Upper lobe of left lung (tissue), 6 donors: ENCODE results near the gene LRP1. TPM values are rescaled to one million over a fixed set of nuclear protein-coding genes. Genes with fewer than 3 reads are reported as not detected.
A peak's percentile ranks its signal among the peaks of the same experiment; 100 is the strongest.

ENCODE experiments used
- ATAC-seq, 2 donors: fragments of 200-7000 bp; cut with Tn5 transposase; one replicate each; pipeline ENCODE4 v1.9.1; 2022; ENCODE audit warnings: mild to moderate bottlenecking in 2 of 2, moderate library complexity in 2 of 2; ENCODE audit not compliant: low FRiP score in 2 of 2
- DNase-seq, 2 donors: peaks; one replicate each; pipeline ENCODE4 v3.0.0-alpha.2; 2019 to 2020
- H3K27ac ChIP-seq, 4 donors: fragments of 200-600 bp; sonication (generic); one replicate each; pipeline ENCODE4 v1.5.1; 2016 to 2019
- H3K27me3 ChIP-seq, 4 donors: fragments of 200-600 bp; sonication (generic); one replicate each; pipeline ENCODE4 v1.5.1; 2017 to 2019
- H3K36me3 ChIP-seq, 4 donors: fragments of 200-600 bp; sonication (generic); one replicate each; pipeline ENCODE4 v1.5.1; 2016 to 2019
- H3K4me1 ChIP-seq, 4 donors: fragments of 200-600 bp; sonication (generic); one replicate each; pipeline ENCODE4 v1.5.1; 2018 to 2019
- H3K4me3 ChIP-seq, 4 donors: fragments of 200-600 bp; sonication (generic); one replicate each; pipeline ENCODE4 v1.5.1; 2017 to 2019; ENCODE audit warnings: mild to moderate bottlenecking in 2 of 4, moderate library complexity in 1 of 4
- H3K9me3 ChIP-seq, 4 donors: fragments of 200-600 bp; sonication (generic); one replicate each; pipeline ENCODE4 v1.5.1; 2018 to 2019
- CTCF ChIP-seq, 6 experiments: fragments of 450-650 bp in 4 of 6; fragments of 200-600 bp in 2 of 6; sonication (generic) in 2 of 6; IDR thresholded peaks; one replicate each; pipeline ENCODE4 v1.5.1; 2016 to 2019; ENCODE audit warnings: antibody characterized with exemption in 6 of 6
- EP300 ChIP-seq, 4 donors: sonication (generic); formaldehyde crosslinking; IDR thresholded peaks; one replicate each; pipeline ENCODE4 v1.5.1; 2017; ENCODE audit warnings: antibody characterized with exemption in 4 of 4, control low read depth in 2 of 4
- POLR2A ChIP-seq, 4 donors: fragments of 450-650 bp; IDR thresholded peaks; one replicate each; pipeline ENCODE4 v1.5.1; 2016 to 2017; ENCODE audit warnings: antibody characterized with exemption in 4 of 4, mild to moderate bottlenecking in 2 of 4
- POLR2AphosphoS5 ChIP-seq, 2 donors: sonication (generic); formaldehyde crosslinking; IDR thresholded peaks; one replicate each; pipeline ENCODE4 v1.5.1; 2017; ENCODE audit warnings: antibody characterized with exemption in 2 of 2
- WGBS, 2 donors: methylation state at CpG; one replicate each; pipeline ENCODE4 v1.1.5; 2017 to 2018; 5-methylcytosine and 5-hydroxymethylcytosine counted together
- total RNA-seq, 6 donors: library from RNA; depleted of rRNA in 4 of 6; stranded (reverse); fragments of >200 nt in 4 of 6; gene quantifications; one replicate each; pipeline versions ENCODE4 v1.1.0 to v1.2.1, GENCODE V29; 2016 to 2021
- donor health status: DM: no; HTN: no; CAD: no; lungs with moderate emphysema.
- donor health status: DM: no; HTN: yes; CAD: no; lungs with severe emphysema.

LRP1 gene
- total RNA-seq, 6 donors from 2014 or later: 137 to 504 (median 308) TPM

DNA sequence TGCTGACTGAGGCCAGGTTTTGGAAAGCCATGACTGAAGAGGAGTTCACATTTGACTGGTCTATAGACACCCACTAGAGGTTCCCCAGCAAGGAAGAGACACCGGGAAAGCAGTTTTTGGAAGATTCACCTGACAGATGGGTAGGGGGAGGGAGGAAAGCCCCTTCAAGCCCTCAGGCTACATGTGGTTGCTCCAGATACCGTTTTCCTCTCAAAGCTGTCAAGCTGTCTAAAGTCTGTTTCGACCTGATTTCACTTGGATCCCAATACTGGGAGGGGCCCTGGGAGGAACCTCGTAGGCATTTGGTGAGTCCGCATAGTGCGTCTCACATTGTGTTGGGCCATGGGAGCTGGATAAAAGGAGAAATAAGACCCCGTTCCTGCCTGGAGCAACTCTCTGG is 1.7 kb upstream of the LRP1 start:
- Histone ChIP-seq H3K36me3 (no peaks in the 10 kb centered on the region), H3K27ac (peak overlapping the region; percentile 79 to 98 (median 94)), H3K4me3 (peak overlapping the region in 1 of 4 donors; percentile 70), H3K27me3 (peaks cover 0 to 4% (median 0%) of the 10 kb centered on the region in 4 donors), H3K9me3 (no peaks in the 10 kb centered on the region), H3K4me1 (peaks cover 14 to 27% (median 20%) of the 10 kb centered on the region in 4 donors)
- TF ChIP-seq EP300 (IDR thresholded peaks at IDR 0.05) (no peak), POLR2AphosphoS5 (IDR thresholded peaks at IDR 0.05) (no peak), CTCF (IDR thresholded peaks at IDR 0.05) (no peak), POLR2A (IDR thresholded peaks at IDR 0.05) (no peak)
- 32 to 59% methylated on average over 6 to 7 of the region's 7 CpGs for WGBS, 2 donors
- no peak for ATAC-seq
- DNase-seq: no peak

GRCh38 chr12:57127101-57127725 is 1.1 kb upstream of the LRP1 start:
- no peaks in the 10 kb centered on the region for H3K36me3 ChIP-seq
- H3K9me3 ChIP-seq: no peaks in the 10 kb centered on the region
- TF ChIP-seq EP300 (IDR thresholded peaks at IDR 0.05) (peak in 1 of 4 donors; percentile 43), CTCF (IDR thresholded peaks at IDR 0.05) (peak in 4 of 6 experiments; percentile 20 to 50 (median 29)), POLR2A (IDR thresholded peaks at IDR 0.05) (peak in 1 of 4 donors; percentile 44), POLR2AphosphoS5 (IDR thresholded peaks at IDR 0.05) (peak in 1 of 2 donors; percentile 61)
- peak overlapping the region; percentile 79 to 98 (median 94) for H3K27ac ChIP-seq
- DNase-seq: peak in 1 of 2 donors; percentile 92
- WGBS, 2 donors: 2 to 3% methylated on average over 16 to 26 of the region's 26 CpGs
- ATAC-seq: peak; percentile 53 to 79
- H3K4me1 ChIP-seq: peaks cover 18 to 34% (median 26%) of the 10 kb centered on the region in 4 donors
- peaks cover 0 to 4% (median 0%) of the 10 kb centered on the region in 4 donors for H3K27me3 ChIP-seq
- peak overlapping the region; percentile 51 to 80 (median 70) for H3K4me3 ChIP-seq

DNA sequence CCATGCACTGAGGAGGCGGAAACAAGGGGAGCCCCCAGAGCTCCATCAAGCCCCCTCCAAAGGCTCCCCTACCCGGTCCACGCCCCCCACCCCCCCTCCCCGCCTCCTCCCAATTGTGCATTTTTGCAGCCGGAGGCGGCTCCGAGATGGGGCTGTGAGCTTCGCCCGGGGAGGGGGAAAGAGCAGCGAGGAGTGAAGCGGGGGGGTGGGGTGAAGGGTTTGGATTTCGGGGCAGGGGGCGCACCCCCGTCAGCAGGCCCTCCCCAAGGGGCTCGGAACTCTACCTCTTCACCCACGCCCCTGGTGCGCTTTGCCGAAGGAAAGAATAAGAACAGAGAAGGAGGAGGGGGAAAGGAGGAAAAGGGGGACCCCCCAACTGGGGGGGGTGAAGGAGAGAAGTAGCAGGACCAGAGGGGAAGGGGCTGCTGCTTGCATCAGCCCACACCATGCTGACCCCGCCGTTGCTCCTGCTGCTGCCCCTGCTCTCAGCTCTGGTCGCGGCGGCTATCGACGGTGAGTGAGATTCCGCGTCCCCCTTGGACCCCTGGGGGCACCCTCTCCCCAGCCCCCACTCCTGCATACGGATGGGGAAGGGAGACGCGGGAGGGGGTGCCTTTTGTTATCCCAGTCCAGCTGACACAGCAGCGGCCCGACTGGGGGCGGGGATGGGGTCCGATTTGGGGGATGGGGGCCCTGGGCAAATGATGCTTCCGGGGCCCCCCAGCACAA is 400 bp downstream of the LRP1 start:
- Histone ChIP-seq H3K27me3 (peaks cover 0 to 4% (median 0%) of the 10 kb centered on the region in 4 donors), H3K27ac (peak overlapping the region; percentile 79 to 98 (median 94)), H3K36me3 (no peaks in the 10 kb centered on the region), H3K4me1 (peaks cover 21 to 40% (median 36%) of the 10 kb centered on the region in 4 donors), H3K4me3 (peak overlapping the region; percentile 51 to 80 (median 70)), H3K9me3 (no peaks in the 10 kb centered on the region)
- 6 to 21% methylated on average over 21 to 34 of the region's 35 CpGs for WGBS, 2 donors
- DNase-seq: no peak
- TF ChIP-seq EP300 (IDR thresholded peaks at IDR 0.05) (no peak), POLR2AphosphoS5 (IDR thresholded peaks at IDR 0.05) (no peak), POLR2A (IDR thresholded peaks at IDR 0.05) (no peak), CTCF (IDR thresholded peaks at IDR 0.05) (no peak)
- ATAC-seq: no peak

DNA sequence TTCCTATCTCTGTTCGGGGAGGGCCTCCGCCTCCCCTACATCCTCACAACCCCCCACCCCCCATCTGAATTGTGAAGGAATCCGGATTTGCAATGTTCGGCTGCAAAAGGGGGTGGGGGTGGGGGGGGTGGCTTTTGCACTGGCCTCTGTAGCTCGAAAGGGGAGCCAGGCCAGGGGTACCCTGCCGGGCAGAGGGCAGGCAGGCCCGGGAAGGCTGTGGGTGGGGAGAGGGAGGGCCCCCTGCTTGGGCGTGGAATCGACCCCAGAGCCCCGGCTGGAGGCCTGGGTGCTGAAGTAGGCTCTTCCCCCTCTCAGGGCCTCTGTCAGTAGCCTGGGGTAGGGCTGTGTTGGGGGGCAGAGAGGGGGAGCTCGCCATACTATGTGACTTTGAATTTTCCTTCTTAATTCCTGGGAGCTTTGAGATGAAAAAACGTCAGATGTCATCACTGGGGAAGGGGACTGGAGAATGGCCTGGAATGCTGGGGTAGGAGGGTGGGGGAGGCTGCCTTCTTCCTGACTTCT is 1.1 kb downstream of the LRP1 start:
- WGBS, 2 donors: 18 to 46% methylated on average over 7 to 12 of the region's 12 CpGs
- H3K27me3 ChIP-seq: peaks cover 0 to 4% (median 0%) of the 10 kb centered on the region in 4 donors

More for the DNA sequence above, 1.1 kb downstream of the LRP1 start:
- DNase-seq: no peak
- H3K4me1 ChIP-seq: peaks cover 21 to 41% (median 37%) of the 10 kb centered on the region in 4 donors
- H3K9me3 ChIP-seq: no peaks in the 10 kb centered on the region
- ATAC-seq: no peak
- H3K27ac ChIP-seq: peak overlapping the region; percentile 79 to 98 (median 94)
- TF ChIP-seq POLR2AphosphoS5 (IDR thresholded peaks at IDR 0.05): no peak
- no peak for TF ChIP-seq CTCF (IDR thresholded peaks at IDR 0.05)
- TF ChIP-seq POLR2A (IDR thresholded peaks at IDR 0.05): no peak
- TF ChIP-seq EP300 (IDR thresholded peaks at IDR 0.05): no peak
- H3K4me3 ChIP-seq: peak overlapping the region; percentile 51 to 80 (median 70)
- H3K36me3 ChIP-seq: no peaks in the 10 kb centered on the region
